IMR-90 (cell line): Measurements from ENCODE around the gene XPNPEP2. TPM values are rescaled to one million over a fixed set of nuclear protein-coding genes. Genes with fewer than 3 reads are reported as not detected.

ENCODE experiments used
- ATAC-seq: fragments of 200-7000 bp; cut with Tn5 transposase; 2 replicates; pipeline ENCODE4 v1.9.1; 2020; ENCODE audit warnings: low read depth, mild to moderate bottlenecking, moderate library complexity
- BruUV-seq: library from RNA; stranded (reverse); fragments of 400-500 nt; replicated peaks from 2 replicates; lab custom pipeline; 2021; lab: Mats Ljungman, UMichigan
- CTCF ChIA-PET: fragments of 300-600 bp; formaldehyde crosslinking; extraction: SDS; loops from one replicate; lab custom pipeline; 2021; ENCODE audit warnings: antibody characterized with exemption; lab: Yijun Ruan, JAX
- POLR2A ChIA-PET: fragments of 300-600 bp; sonication (Branson Sonifier 250); formaldehyde crosslinking; loops from one replicate; lab custom pipeline; 2022; ENCODE audit warnings: antibody characterized with exemption; ENCODE audit not compliant: unreplicated experiment; lab: Charles Lee
- DNase-seq: peaks from one replicate; pipeline ENCODE4 v3.0.0; 2013
- H2AFZ ChIP-seq: replicated peaks from 2 replicates; pipeline ENCODE3; 2013; ENCODE audit warnings: low read length, mild to moderate bottlenecking; ENCODE audit not compliant: poor library complexity
- H2AK5ac ChIP-seq: 2 replicates; pipeline ENCODE4 v1.6.1; 2013; ENCODE audit warnings: low read depth, low read length, inconsistent platforms
- H2AK9ac ChIP-seq: replicated peaks from 2 replicates; pipeline ENCODE3; 2013; ENCODE audit warnings: mild to moderate bottlenecking, low read depth, low read length, moderate library complexity; ENCODE audit not compliant: poor library complexity
- H2BK120ac ChIP-seq: 2 replicates; pipeline ENCODE4 v1.6.1; 2013; ENCODE audit warnings: low read depth, low read length, inconsistent platforms
- H2BK15ac ChIP-seq: 3 replicates; pipeline ENCODE4 v1.6.1; 2013; ENCODE audit warnings: low read depth, low read length, inconsistent platforms
- H2BK20ac ChIP-seq: 2 replicates; pipeline ENCODE4 v1.6.1; 2013; ENCODE audit warnings: low read depth, mild to moderate bottlenecking, inconsistent platforms, low read length, moderate library complexity
- H2BK5ac ChIP-seq: 2 replicates; pipeline ENCODE4 v1.6.1; 2013; ENCODE audit warnings: mild to moderate bottlenecking, low read depth, low read length, inconsistent platforms; ENCODE audit not compliant: poor library complexity, severe bottlenecking
- H3K14ac ChIP-seq: replicated peaks from 2 replicates; pipeline ENCODE4 v1.6.1; 2013; ENCODE audit warnings: low read depth, low read length, inconsistent platforms
- H3K18ac ChIP-seq: 2 replicates; pipeline ENCODE4 v1.6.1; 2013; ENCODE audit warnings: low read depth, low read length, control low read depth
- H3K23ac ChIP-seq: 2 replicates; pipeline ENCODE4 v1.6.1; 2013; ENCODE audit warnings: low read depth, low read length, inconsistent platforms
- H3K27ac ChIP-seq: 2 replicates; pipeline ENCODE4 v1.5.1; 2013; ENCODE audit warnings: mild to moderate bottlenecking, control low read depth, low read length; ENCODE audit not compliant: insufficient read depth
- H3K27me3 ChIP-seq: 2 replicates; pipeline ENCODE4 v1.6.1; 2013; ENCODE audit warnings: low read length; ENCODE audit not compliant: control insufficient read depth, insufficient read depth
- H3K36me3 ChIP-seq: 2 replicates; pipeline ENCODE4 v1.6.1; 2013; ENCODE audit warnings: low read length, mixed read lengths; ENCODE audit not compliant: control insufficient read depth, insufficient read depth
- H3K4ac ChIP-seq: 2 replicates; pipeline ENCODE4 v1.6.1; 2013; ENCODE audit warnings: low read depth, low read length, inconsistent platforms
- H3K4me1 ChIP-seq: 2 replicates; pipeline ENCODE4 v1.6.1; 2013; ENCODE audit warnings: low read length, mixed read lengths; ENCODE audit not compliant: control insufficient read depth, insufficient read depth
- H3K4me2 ChIP-seq: 2 replicates; pipeline ENCODE4 v1.6.1; 2013; ENCODE audit warnings: low read depth, mild to moderate bottlenecking, control low read depth, low read length, moderate library complexity
- H3K4me3 ChIP-seq: 2 replicates; pipeline ENCODE4 v1.5.1; 2013; ENCODE audit warnings: low read depth, mild to moderate bottlenecking, control low read depth, low read length, moderate library complexity; ENCODE audit not compliant: insufficient read depth
- H3K56ac ChIP-seq: 2 replicates; pipeline ENCODE4 v1.6.1; 2013; ENCODE audit warnings: low read length, inconsistent platforms; ENCODE audit not compliant: insufficient read depth; ENCODE audit errors: extremely low read depth
- H3K79me1 ChIP-seq, 2 experiments: 2 replicates each; pipeline ENCODE4 v1.6.1; 2013; ENCODE audit warnings: low read length in 2 of 2, inconsistent platforms in 1 of 2, low read depth in 1 of 2
- H3K9ac ChIP-seq: 2 replicates; pipeline ENCODE4 v1.6.1; 2013; ENCODE audit warnings: low read depth, low read length, control low read depth
- H3K9me1 ChIP-seq: 2 replicates; pipeline ENCODE4 v1.6.1; 2013; ENCODE audit warnings: low read length, inconsistent platforms; ENCODE audit not compliant: insufficient read depth
- H3K9me3 ChIP-seq: 2 replicates; pipeline ENCODE4 v1.6.1; 2013; ENCODE audit warnings: low read length; ENCODE audit not compliant: control insufficient read depth, insufficient read depth
- H4K20me1 ChIP-seq: 2 replicates; pipeline ENCODE4 v1.6.1; 2013; ENCODE audit warnings: low read length, inconsistent platforms; ENCODE audit not compliant: insufficient read depth
- H4K5ac ChIP-seq: 2 replicates; pipeline ENCODE4 v1.6.1; 2013; ENCODE audit warnings: mild to moderate bottlenecking, low read depth, low read length, control low read depth
- H4K8ac ChIP-seq, 2 experiments: 2 replicates each; pipeline ENCODE4 v1.6.1; 2013; ENCODE audit warnings: low read depth in 2 of 2, low read length in 2 of 2, control low read depth in 1 of 2, inconsistent platforms in 1 of 2
- H4K91ac ChIP-seq: 2 replicates; pipeline ENCODE4 v1.6.1; 2013; ENCODE audit warnings: low read depth, low read length, inconsistent platforms; ENCODE audit not compliant: insufficient read depth
- BHLHE40 ChIP-seq: fragments of 150-350 bp; IDR thresholded peaks from 2 replicates; pipeline ENCODE4 v1.6.1; 2016; ENCODE audit warnings: mild to moderate bottlenecking, low read depth, low read length
- CEBPB ChIP-seq: IDR thresholded peaks from 2 replicates; pipeline ENCODE4 v1.6.1; 2012; ENCODE audit warnings: low read depth, low read length, improper control_type of control experiment
- FOS ChIP-seq: fragments of 150-350 bp; IDR thresholded peaks from 2 replicates; pipeline ENCODE4 v1.6.1; 2016; ENCODE audit warnings: low read depth, low read length
- MAFK ChIP-seq: IDR thresholded peaks from 2 replicates; pipeline ENCODE4 v1.6.1; 2012; ENCODE audit warnings: low read depth, low read length, improper control_type of control experiment
- MAZ ChIP-seq: IDR thresholded peaks from 2 replicates; pipeline ENCODE4 v1.6.1; 2012; ENCODE audit warnings: low read depth, mild to moderate bottlenecking, low read length, improper control_type of control experiment, moderate library complexity, borderline replicate concordance
- MXI1 ChIP-seq: IDR thresholded peaks from 2 replicates; pipeline ENCODE4 v1.6.1; 2012; ENCODE audit warnings: low read depth, mild to moderate bottlenecking, low read length, moderate library complexity, borderline replicate concordance
- NFE2L2 ChIP-seq: fragments of 150-350 bp; IDR thresholded peaks from 2 replicates; pipeline ENCODE4 v1.6.1; 2016; ENCODE audit warnings: low read depth, mild to moderate bottlenecking, low read length
- POLR2A ChIP-seq: IDR thresholded peaks from 2 replicates; pipeline ENCODE4 v1.6.1; 2012; ENCODE audit warnings: mild to moderate bottlenecking, low read depth, low read length
- RAD21 ChIP-seq: IDR thresholded peaks from 2 replicates; pipeline ENCODE4 v1.6.1; 2012; ENCODE audit warnings: low read length, improper control_type of control experiment
- RCOR1 ChIP-seq: IDR thresholded peaks from 2 replicates; pipeline ENCODE4 v1.6.1; 2012; ENCODE audit warnings: mild to moderate bottlenecking, low read length, improper control_type of control experiment; ENCODE audit not compliant: insufficient replicate concordance
- RFX5 ChIP-seq: IDR thresholded peaks from 2 replicates; pipeline ENCODE4 v1.8.0; 2012; ENCODE audit warnings: low read depth, mild to moderate bottlenecking, low read length, moderate library complexity
- SMC3 ChIP-seq: fragments of 150-350 bp; IDR thresholded peaks from 2 replicates; pipeline ENCODE4 v1.6.1; 2016; ENCODE audit warnings: low read depth, mild to moderate bottlenecking, antibody characterized with exemption, low read length, moderate library complexity
- WGBS, 2 experiments: methylation state at CpG; one replicate each; pipeline versions ENCODE4 v1.1.5 to v1.1.7; 2013; ENCODE audit warnings: missing lambda C conversion rate in 2 of 2; ENCODE audit not compliant: insufficient read length in 1 of 2; ENCODE audit errors: extremely low coverage in 2 of 2; 5-methylcytosine and 5-hydroxymethylcytosine counted together
- dilution Hi-C: fragments of 300-500 bp; cut with HindIII; formaldehyde crosslinking; loops from one replicate; pipeline ENCODE4 v1.14.3; 2018; ENCODE audit warnings: low sequenced_read_pairs; ENCODE audit not compliant: unreplicated experiment
- in situ Hi-C: fragments of 300-500 bp; cut with MboI; formaldehyde crosslinking; loops from 3 replicates; pipeline ENCODE4 v1.14.3; 2019; ENCODE audit warnings: low sequenced_read_pairs, inconsistent platforms, mixed read lengths
- intact Hi-C: fragments of 100-400 bp; cut with micrococcal nuclease; formaldehyde crosslinking; loops from 2 replicates; pipeline ENCODE4 v1.10.0; 2022
- polyA plus RNA-seq, 3 experiments: library from polyadenylated mRNA; depleted of rRNA; stranded (reverse); fragments of >200 nt; gene quantifications; 2 replicates each; pipeline ENCODE4 v1.2.3, GENCODE V29; 2012; ENCODE audit warnings: low replicate concordance in 1 of 3
- total RNA-seq: library from RNA; depleted of rRNA; stranded (reverse); fragments of >200 nt; gene quantifications from 2 replicates; pipeline ENCODE4 v1.2.3, GENCODE V29; 2012
- TF ChIP-seq, protein P1 (sequence below): conservative IDR thresholded peaks from 2 replicates; pipeline ENCODE4 v1.5.1; 2012; ENCODE audit warnings: mild to moderate bottlenecking, low read depth, low read length, improper control_type of control experiment
- TF ChIP-seq, protein P2 (sequence below): fragments of 150-350 bp; IDR thresholded peaks from 2 replicates; pipeline ENCODE4 v1.6.1; 2017; ENCODE audit warnings: mild to moderate bottlenecking, antibody characterized with exemption, low read length, low read depth

XPNPEP2 gene
- total and polyA plus RNA-seq, 2 of the 4 experiments (the other 2 are of a cell fraction): under 0.01 to 0.07 TPM

DNA sequence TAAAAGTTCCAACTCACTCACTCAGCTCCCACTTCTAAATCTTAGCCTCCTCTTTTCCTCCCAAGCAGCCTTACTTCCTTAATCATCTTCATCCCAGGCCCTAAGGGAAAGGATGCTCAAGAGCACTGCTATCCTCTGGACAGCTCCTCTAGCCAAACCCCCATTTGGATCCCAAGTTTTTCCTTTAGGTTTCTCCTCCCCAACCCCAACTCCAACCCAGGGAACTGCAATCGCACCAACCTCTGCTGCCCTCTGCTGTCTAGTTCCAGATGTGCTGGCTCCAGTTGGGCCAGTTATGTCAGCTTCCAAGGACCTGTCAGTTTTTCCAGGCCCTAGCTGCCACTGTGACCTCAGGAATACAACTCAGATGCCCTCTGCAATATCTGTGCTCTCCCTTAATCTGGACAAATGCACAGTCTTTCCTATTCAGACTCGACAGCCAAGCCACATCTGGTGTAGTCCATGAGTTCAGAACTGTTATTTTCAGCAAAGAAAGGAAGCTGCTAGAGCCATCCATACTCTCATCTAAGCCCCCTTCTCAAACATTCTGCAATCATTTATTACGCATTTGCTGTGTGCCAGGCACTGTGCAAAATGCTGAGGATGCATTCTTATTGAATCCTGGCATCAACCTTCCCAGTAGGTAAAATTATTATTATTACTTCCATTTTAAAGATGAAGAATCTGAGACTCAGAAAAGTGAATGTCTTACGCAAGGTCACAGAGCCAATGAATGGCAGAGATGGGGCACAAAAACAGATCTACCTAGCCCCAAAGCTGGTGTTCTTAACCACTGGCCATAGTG, 12.3 kb upstream of the XPNPEP2 start (continued):
- TF ChIP-seq RFX5: no peak

DNA sequence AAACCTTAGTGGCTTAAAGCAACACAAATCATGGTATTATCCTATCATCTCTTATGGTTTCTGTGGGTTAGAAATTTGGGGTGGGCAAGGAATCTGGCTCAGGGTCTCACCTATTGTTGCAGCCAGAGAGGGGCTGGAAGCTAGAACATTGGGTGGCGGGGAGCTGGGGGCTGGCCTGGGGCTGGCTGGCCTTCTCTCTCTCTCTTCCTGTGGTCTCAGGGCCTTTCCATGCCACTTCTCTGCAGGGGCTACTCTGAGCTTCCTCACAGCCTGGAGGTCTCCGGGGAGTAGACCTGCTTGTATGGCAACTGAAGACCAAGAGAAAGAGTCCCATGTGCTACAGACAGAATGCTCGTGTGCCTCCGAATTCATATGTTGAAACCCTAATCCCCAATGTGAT, 10.7 kb upstream of the XPNPEP2 start:
- H3K23ac ChIP-seq: no peak overlapping the region
- no peaks in the 10 kb centered on the region for H4K20me1 ChIP-seq
- H3K14ac ChIP-seq: no peak overlapping the region
- no peak overlapping the region for H2BK15ac ChIP-seq
- H2BK120ac ChIP-seq: no peak overlapping the region
- no peak overlapping the region for H2AK9ac ChIP-seq
- H2AK5ac ChIP-seq: no peak overlapping the region
- no peak overlapping the region for H3K4me3 ChIP-seq
- no peaks in the 10 kb centered on the region for H3K9me1 ChIP-seq
- no TSS peak for BruUV-seq
- H3K56ac ChIP-seq: no peak overlapping the region
- H3K4ac ChIP-seq: no peak overlapping the region
- H3K36me3 ChIP-seq: no peaks in the 10 kb centered on the region
- H4K91ac ChIP-seq: no peak overlapping the region
- H2BK5ac ChIP-seq: no peak overlapping the region
- H3K4me2 ChIP-seq: no peak overlapping the region
- H2AFZ ChIP-seq: no peak overlapping the region
- H4K8ac ChIP-seq: no peak overlapping the region
- H3K18ac ChIP-seq: no peak overlapping the region
- dilution Hi-C loops: no loop called here
- H3K27me3 ChIP-seq: peaks cover 25% of the 10 kb centered on the region
- no peak overlapping the region for H3K9ac ChIP-seq
- no peak for DNase-seq
- H3K9me3 ChIP-seq: no peaks in the 10 kb centered on the region
- no peak overlapping the region for H4K5ac ChIP-seq
- WGBS, 2 experiments: no CpG with 5 or more reads among the region's 4 CpGs
- no peaks in the 10 kb centered on the region for H3K4me1 ChIP-seq
- H3K79me1 ChIP-seq: no peaks in the 10 kb centered on the region
- no peak overlapping the region for H2BK20ac ChIP-seq
- ChIA-PET CTCF (no interaction called here), POLR2A (no interaction called here)
- no peak overlapping the region for H3K27ac ChIP-seq
- in situ Hi-C loops: loop anchor here (5.0 kb wide), 2 partner anchors 91 to 116 kb away; no protein-coding TSS in a partner anchor
- no peak for ATAC-seq
- intact Hi-C loops: no loop called here
- TF ChIP-seq RCOR1 (no peak), SMC3 (no peak), BHLHE40 (no peak), MAFK (no peak), CEBPB (no peak), NFE2L2 (no peak), MAZ (no peak), FOS (no peak), RFX5 (no peak), RAD21 (no peak), MXI1 (no peak), POLR2A (no peak)
- TF ChIP-seq, protein P1, sequence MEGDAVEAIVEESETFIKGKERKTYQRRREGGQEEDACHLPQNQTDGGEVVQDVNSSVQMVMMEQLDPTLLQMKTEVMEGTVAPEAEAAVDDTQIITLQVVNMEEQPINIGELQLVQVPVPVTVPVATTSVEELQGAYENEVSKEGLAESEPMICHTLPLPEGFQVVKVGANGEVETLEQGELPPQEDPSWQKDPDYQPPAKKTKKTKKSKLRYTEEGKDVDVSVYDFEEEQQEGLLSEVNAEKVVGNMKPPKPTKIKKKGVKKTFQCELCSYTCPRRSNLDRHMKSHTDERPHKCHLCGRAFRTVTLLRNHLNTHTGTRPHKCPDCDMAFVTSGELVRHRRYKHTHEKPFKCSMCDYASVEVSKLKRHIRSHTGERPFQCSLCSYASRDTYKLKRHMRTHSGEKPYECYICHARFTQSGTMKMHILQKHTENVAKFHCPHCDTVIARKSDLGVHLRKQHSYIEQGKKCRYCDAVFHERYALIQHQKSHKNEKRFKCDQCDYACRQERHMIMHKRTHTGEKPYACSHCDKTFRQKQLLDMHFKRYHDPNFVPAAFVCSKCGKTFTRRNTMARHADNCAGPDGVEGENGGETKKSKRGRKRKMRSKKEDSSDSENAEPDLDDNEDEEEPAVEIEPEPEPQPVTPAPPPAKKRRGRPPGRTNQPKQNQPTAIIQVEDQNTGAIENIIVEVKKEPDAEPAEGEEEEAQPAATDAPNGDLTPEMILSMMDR: no peak
- TF ChIP-seq, protein P2, sequence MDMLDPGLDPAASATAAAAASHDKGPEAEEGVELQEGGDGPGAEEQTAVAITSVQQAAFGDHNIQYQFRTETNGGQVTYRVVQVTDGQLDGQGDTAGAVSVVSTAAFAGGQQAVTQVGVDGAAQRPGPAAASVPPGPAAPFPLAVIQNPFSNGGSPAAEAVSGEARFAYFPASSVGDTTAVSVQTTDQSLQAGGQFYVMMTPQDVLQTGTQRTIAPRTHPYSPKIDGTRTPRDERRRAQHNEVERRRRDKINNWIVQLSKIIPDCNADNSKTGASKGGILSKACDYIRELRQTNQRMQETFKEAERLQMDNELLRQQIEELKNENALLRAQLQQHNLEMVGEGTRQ: no peak
